Prostate gland (tissue), 2 donors: ENCODE measurements around the gene ADAM22.

Source experiments
- POLR2A ChIP-seq: fragments of 450-650 bp; IDR thresholded peaks from one replicate; pipeline ENCODE4 v1.6.1; 2016; ENCODE audit warnings: antibody characterized with exemption, mild to moderate bottlenecking
- POLR2AphosphoS5 ChIP-seq: sonication (generic); formaldehyde crosslinking; IDR thresholded peaks from one replicate; pipeline ENCODE4 v1.6.1; 2017; ENCODE audit warnings: antibody characterized with exemption
- TF ChIP-seq, protein P1 (sequence below), 4 experiments: fragments of 200-600 bp in 2 of 4; fragments of 450-650 bp in 2 of 4; sonication (generic) in 2 of 4; IDR thresholded peaks; 1 replicate in 3 of 4; 2 replicates in 1 of 4; pipeline ENCODE4 v1.5.1; 2016 to 2019; ENCODE audit warnings: antibody characterized with exemption in 4 of 4, mild to moderate bottlenecking in 2 of 4, moderate library complexity in 2 of 4

DNA sequence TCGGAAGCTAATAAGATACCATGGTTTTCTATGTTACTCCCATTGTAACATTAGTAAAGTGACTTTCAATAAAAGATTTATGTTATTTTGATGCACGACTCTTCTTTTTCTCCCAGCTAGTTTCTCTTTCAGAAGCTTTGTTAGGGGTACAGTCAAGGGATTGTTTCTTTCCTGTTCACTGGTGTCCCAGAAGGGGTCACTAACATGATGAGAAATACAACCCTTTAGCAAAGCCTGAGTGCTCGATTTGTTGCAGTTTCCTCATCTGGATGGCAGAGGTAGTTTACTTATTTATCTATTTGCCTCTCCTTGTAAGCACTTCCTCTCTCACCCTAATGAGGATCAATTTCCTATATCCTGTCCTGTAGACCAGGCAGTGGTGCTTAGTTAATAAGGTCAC, 268.7 kb downstream of the ADAM22 start:
- TF ChIP-seq POLR2A = no peak
- TF ChIP-seq, protein P1, sequence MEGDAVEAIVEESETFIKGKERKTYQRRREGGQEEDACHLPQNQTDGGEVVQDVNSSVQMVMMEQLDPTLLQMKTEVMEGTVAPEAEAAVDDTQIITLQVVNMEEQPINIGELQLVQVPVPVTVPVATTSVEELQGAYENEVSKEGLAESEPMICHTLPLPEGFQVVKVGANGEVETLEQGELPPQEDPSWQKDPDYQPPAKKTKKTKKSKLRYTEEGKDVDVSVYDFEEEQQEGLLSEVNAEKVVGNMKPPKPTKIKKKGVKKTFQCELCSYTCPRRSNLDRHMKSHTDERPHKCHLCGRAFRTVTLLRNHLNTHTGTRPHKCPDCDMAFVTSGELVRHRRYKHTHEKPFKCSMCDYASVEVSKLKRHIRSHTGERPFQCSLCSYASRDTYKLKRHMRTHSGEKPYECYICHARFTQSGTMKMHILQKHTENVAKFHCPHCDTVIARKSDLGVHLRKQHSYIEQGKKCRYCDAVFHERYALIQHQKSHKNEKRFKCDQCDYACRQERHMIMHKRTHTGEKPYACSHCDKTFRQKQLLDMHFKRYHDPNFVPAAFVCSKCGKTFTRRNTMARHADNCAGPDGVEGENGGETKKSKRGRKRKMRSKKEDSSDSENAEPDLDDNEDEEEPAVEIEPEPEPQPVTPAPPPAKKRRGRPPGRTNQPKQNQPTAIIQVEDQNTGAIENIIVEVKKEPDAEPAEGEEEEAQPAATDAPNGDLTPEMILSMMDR (IDR thresholded peaks at IDR 0.05) = no peak
- no peak for TF ChIP-seq POLR2AphosphoS5
